Putamen (tissue), 1 donor: Measurements from ENCODE around the gene ARHGEF4.
"Not testable (repeated sequence)": the region's sequence is repeated elsewhere in the genome, so short reads cannot be mapped to it uniquely, and the experiment has no call there.

ENCODE experiments used
- DNase-seq: peaks from one replicate; pipeline ENCODE4 v3.0.0-alpha.2; 2016; ENCODE audit warnings: low spot score

Gene ARHGEF4

DNA sequence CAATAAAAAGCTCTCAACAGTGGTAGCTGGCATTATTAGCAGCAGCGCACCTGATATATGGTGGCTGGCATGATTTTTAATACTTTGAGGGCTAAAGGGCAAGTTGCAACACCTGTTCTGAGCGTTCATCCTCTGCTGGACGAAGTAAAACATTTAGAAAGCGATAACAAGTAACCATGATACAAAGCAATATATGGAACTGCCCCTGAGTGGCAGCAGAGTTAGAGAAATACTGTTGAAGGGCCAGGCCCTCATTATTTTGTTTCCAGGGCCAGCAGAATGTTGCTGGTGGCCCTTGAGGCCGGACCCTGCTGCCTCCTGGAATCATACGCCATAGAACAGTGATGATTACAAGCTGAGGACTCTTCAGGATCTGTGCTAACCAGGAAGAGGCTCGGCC is 47.8 kb downstream of the ARHGEF4 start:
- no peak for DNase-seq

DNA sequence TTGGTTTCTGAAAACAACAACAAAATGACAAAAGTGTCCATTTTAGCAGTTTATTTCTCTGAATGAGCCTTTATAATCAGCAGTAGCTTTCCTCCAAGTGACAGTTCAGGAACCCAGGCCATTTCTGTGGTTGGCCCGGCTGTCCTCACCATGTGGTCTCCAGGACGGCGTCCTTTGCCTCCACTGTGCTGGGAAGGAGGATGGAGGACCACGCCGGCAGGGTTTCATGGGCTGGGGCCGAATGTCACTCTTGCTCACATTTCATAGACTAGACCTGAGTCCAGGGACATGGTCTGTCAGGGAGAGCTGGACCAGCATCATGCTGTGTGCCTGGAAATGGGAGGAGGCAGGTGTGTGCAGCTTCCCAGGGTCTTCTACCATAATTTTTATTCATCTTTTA is 50.9 kb downstream of the ARHGEF4 start:
- no peak for DNase-seq

DNA sequence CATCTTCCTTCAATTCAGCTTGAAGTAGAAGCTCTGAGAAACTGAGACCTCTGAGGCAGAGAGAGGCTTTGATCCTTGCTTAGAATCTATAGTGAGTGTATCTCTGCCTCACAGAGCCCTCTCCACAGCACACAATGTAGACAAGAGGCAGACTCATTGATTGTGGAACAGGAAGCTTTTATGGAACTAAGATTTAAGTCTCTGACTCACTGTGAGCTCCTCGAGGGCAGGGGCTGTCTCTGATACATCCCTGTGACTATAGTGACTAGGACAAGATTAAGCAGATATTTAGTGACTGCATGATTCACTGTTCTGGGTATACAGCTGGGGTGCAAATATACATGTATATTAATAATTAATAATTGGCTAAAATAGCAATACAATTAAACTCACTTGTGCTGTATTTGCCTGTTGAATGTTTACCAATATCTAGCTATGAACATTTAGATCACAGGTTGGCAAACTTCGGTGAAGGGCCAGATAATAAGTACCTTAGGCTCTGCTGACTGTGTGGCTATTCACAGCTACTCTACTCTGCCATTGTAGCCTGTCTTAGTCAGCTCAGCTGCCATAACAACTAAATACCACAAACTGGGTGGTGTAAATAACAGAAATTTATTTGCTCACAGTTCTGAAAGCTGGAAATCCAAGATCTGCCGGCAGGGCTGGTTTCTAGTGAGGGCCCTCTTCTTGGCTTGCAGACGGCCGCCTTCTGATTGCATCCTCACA is 54.4 kb downstream of the ARHGEF4 start:
- no peak for DNase-seq

DNA sequence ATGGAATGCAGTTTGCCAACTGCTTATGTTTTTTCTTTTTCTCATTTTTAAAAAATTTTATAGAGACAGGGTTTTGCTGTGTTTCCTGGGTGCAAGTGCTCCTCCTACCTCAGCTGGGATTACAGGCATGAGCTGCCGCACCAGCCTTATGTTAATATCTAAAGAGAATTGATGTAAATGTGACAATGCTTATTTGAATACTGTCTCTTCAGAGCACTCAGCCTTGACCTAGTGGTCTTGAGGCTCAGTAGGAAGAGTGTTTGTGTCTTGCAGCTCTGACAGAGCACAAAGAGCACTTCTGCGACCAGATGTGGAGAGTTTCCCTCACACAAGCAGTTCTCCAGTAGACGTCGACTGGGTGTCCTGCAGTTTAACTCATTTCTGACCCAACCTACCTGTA is 55.3 kb downstream of the ARHGEF4 start:
- DNase-seq, result no peak

DNA sequence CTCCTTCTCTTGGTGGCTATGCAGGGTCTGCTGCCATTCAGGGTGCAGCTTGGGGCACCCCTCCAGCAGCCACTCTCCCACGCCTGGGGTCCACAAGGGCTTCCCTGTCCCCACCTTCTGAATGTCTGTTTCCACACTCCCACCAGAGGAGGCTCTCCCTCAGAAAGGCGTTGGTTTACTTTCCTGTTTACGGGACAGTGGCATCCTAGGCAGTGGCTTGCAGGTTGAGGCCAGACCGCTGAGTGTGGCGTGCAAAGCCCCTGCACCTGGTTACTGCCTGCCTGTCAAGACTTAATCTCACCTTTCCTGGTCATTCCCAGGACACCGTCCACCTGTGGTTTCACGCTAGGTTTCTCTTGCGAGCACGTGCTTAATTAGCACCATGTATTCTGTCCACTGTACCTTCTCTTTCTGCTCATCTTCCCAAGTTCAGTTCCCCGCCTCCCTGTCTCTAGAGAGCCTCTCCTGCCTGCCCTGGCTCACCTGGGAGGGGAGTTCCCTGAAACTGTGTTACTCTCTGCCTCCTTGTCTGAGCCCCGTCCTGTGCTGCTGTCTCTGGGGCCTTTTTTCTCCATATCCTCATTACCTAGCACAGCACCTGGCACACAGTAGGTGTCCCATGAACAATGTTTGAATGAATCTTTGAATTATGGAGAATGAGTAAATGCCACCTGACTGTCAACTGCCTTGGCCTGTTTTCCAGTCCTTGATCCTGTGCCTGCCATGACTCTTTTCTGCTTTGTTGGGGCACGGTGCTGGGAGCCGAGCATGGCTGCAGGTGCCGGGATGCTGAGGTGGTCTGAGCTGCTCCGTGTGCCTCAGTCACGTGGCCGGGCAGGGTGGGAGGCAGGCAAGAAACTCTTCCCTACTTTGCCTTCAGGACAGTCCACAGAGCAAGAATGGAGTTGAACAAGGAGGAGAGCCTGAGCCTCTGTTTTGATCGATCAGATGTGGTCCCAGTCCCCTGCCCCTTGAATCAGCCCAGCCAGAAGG is 56.4 kb downstream of the ARHGEF4 start:
- DNase-seq, result no peak

DNA sequence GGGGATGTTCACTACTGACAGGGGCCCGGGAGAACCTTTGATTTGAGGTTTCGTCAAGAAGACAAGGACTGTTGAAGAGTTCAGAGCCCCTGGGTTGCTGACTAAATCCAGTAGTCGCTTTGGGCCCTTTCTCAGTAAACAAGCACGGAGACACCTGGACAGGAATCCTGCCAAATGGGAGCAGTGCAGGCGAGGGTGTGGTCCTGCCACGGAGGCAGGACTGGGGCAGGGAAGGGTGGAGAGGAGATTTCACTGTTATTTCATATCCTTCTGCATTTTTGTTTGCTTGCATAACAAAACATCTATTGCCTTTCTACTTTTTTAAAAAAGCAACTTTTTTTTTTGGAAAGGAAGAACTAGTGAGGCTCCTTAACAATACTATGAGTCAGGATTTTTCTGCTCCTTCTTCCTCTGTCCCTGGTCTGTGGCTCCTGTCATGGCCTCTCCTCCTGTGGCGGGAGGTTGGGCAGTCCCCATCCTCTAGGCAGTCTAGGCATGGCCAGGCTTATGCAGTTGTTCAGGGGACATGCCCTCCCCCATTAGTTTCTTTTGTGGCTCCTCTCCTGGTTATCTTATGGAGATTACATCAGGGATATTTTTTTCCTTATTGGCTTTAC is 57.7 kb downstream of the ARHGEF4 start:
- no peak for DNase-seq

DNA sequence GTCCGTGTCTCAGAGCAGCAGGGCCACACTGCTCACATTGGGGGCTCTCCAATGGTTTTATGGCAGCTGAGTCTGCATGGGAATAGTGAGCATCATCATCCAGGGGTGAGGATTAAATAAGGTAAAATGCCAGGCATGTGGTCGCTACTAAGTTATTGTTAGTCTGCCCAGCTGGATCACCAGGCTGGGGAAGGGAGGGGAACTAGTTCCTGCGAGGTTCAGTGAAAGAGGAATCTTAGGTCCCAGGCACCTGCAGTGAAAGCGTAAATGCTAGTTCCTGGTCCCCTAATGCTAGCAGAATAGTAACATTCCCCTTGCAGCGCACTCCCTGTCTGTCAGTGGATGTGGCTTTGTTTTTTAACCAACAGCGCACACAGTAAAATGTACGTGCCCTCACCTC is 60.1 kb downstream of the ARHGEF4 start:
- no peak for DNase-seq

DNA sequence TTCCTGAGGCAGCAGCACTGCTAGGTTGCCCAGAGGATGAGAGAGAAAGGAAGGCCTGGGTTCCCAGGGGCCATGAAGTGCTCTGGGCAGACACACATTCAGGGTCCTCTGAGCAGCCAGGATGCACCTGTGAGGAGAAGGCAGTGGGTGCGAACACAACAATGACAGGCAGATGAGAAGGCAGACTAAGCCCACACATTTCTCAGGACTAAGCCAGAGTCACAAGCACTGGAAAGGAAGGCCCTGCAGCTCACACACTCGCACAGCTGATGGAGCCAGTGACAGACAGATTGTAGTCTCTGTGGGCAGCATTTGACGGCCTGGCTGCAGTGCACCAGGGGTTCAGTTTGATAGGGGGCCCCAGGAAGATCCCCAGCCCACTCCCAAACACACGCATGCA is 61.8 kb downstream of the ARHGEF4 start:
- no peak for DNase-seq

DNA sequence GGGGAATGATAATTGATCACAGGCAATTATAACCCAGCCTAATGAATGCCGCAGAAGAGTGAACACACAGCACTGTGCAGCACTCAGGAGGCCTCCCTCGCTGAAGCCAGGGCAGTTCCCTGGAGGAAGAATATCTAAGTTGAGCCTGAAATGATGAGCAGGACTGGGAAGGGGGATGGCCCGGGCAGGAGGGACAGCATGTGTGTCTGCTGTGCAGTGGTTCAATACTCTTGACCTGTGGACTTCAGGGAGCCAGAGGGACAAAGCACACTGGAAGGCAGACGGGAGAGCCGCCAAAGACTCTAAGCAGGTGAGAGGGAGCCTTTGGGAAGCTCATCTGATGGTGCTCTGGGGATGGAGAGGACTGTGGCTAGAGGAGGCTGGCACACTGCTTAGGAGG is 62.6 kb downstream of the ARHGEF4 start:
- DNase-seq, result no peak

DNA sequence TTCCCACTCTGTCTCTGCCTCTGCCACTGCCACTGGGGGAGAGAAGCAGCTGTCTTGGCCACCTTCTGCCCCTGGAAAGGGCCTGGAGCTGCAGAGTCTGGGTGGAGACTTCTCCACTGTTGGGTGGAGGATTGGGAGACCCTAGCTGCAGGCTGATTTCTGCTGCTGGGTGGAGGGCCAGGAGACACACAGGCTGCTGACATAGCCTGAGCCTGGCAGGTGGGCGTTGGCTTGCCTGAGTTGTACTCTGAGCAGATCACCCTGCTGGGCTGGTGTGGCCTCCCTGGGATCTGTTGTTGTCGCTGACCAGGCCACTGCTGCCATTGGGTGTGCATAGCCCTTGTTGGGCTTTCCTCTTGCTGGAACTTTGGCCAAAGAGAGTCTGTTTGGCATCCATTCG is 64.3 kb downstream of the ARHGEF4 start:
- no peak for DNase-seq

DNA sequence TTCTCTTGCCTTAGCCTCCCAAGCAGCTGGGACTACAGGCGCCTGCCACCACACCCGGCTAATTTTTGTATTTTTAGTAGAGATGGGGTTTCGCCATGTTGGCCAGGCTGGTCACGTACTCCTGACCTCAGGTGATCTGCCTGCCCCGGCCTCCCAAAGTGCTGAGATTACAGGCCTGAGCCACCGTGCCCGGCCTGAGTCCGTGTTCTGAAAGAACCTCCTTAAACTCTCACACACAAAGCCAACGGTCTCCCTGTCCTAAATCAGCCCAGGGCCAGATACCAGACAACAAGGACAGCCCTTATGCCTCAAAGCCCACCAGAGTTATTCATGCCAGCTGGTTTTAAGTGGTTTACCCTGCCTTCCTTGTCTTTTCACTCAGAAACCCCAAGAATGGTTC is 64.9 kb downstream of the ARHGEF4 start:
- DNase-seq, result not testable (repeated sequence)

DNA sequence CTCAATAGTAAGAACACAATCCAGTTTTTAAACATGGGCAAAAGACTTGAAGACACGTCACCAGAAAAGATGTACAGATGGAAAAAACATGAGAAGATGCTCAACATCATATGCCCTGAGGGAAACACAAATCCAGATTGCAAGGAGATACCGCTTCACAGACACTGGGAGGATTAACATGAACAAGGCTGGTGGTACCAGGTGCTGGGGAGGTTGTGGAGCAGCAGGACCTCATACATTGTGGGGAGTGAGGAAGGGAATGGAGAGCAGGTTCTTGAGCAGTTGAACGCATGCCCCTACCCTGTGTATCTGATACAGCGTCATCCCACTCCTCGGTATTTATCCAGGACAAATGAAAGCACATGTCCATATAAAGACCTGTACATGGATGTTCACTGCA is 72.1 kb downstream of the ARHGEF4 start:
- DNase-seq, result no peak

DNA sequence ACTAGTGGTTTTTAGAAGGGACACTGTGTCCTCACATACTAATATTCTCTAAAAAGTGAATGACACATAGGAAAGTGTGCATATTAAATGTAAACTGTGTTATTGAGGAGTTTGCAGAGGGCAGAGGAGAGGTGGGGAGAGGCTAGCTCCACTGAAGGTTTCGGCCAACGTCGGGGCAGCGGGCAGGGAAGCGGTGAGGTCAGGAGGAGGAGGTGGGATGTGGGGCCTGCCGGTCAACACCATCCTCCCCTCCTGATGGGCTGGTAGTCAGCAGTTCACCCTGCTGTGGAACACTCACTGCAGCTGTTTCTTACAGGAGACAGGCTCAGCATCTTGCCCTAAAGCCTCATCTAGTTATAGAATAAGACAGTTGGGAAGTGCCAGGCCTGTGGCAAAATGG is 74.2 kb downstream of the ARHGEF4 start:
- no peak for DNase-seq

DNA sequence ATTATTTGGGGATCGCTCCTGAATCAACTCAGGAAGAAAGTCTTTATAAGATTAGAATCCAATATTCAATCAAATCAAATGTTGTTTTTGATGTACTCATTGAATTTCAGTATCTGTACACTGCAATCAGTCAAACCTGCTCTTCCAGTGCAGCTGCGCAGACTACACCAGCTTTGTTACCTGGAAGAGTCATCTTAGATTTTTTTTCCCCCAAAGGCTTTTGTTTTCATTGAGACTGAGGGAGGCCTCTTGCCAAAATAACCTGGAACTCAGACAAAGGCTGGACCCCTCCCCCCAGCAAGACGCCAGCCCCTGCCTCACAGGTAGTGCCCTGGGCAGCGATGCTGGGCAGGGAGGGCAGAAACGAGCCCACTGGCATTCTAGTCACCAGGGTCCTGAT is 74.8 kb downstream of the ARHGEF4 start:
- no peak for DNase-seq

DNA sequence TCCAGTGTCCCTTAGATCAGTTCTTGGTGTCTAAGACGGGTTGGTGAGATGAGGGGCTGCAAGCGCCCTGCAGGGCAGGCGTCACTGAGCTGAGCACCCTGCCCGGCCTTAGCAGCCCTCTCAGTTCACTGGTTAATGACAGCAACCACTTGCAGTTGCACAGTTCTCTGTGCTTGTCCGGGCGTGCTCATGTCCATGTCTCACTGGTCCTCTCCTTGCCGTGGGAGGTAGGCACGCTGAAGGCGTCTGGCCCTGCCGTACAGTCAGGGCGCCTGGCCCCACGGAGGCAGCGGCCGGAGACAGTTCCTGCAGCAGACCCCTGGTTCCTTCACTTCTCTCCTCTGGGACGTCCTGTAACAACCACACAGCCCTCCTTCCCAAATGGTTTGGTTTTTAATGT is 75.3 kb downstream of the ARHGEF4 start:
- no peak for DNase-seq

DNA sequence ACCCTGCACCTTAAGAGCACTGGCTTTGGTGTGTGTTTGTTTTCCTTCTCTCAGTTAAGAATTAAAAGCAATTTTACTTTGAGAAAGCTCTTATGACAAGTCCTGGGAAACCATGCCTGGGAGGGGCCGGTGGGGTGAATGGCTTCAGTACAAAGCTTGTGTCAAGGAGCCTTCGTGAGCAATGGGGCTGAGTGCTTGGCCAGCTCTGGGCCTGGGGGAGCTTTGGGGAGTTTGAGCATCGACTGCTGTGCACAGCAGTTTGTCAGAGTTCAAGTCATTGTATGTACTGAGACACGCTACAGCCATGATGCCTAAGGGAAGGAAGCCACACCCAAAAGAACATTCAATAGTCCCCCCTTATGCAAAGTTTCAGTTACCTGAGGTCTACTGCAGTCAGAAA is 75.8 kb downstream of the ARHGEF4 start:
- DNase-seq, result no peak

DNA sequence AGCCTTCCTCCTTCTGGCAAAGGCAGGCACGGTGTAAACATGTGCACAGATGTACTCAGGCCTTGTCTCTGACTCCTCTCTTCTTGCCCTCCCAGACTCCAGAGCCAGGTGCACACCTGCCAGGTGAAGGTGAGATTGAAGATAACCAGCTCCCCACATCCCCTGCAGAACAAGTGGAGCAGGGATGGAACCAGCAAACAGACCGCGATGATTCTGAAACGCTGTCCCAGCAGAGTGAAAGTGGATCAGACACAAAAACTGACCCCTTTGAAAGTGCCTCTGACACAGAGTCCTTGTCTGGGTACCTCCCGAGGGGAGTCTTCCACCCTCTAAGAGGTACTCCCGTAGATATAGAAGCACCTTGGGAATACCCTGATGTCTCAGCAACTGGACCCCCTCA is 77.2 kb downstream of the ARHGEF4 start:
- DNase-seq, result no peak

DNA sequence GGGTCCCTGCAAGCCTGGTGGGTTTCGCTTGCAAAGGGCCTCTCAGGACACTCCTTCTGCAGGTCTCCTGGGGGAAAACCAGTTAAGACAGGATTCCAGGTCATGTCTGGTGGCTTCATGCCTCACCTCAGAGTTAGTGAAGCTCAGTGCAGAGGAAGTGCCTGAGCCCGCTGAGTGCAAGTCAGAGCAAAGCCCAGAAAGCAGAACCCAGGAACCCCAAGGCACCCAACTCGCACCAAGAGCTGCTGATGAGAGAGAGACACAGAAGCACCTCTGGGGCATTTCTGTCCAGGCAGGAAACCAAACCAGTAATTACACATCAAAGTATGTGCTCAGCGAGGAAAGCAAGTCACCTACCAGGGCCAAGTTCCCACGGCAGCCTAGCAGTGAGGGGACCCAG is 78.4 kb downstream of the ARHGEF4 start:
- no peak for DNase-seq

DNA sequence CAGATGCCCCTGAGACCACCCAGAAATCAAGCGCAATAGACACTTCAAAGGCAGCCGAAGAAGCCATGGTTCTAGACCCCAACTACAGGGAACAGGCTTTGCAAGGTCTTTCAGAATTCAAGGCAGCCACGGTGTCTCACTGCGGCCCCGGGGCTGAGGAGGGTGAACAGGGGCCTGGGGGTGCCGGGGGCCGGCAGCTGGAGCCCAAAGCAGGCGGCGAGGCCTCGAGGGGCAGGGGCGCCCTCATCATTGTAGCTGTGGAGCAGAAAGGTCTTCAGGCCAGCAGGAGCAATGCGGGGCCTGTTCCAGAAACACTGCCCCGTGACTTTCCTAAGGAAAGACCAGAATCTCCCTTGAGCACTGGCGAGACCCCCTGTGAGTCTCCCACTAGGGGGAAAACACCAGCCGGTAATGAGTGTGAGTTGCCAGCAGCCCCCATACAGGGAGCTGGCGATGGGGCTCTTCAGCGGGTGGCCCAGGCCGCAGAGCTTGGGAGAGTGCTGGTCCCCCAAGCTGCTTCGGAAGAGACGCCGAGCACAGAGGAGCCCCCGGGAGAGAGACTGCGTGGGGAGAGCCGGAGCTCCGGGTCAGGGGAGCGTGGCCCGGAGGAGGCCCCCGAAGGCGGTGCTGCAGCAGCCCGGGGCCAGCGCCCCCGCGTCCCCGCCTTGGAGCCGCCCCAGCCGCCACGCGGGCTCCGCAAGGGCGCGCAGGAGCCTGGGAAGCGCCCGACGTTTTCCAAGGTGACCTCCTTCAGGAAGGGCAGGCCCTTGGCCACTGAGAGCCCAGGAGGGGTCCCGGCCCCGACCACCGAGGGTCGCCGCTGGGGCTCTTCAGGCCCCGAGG is 79.1 kb downstream of the ARHGEF4 start:
- no peak for DNase-seq

DNA sequence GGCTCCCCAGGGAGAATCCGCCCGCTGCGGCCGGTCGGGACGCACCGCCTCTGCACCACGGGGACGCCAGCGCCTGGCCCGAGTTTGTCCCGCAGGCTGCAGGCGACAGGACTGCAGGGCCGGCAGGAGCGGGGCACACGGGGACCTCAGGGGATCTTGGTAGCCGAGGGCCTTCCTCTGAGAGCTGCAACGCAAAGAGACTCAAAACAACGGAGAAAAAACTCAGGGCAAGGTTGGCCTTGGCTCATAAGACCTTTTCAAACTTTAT is 79.7 kb downstream of the ARHGEF4 start:
- DNase-seq, result no peak

DNA sequence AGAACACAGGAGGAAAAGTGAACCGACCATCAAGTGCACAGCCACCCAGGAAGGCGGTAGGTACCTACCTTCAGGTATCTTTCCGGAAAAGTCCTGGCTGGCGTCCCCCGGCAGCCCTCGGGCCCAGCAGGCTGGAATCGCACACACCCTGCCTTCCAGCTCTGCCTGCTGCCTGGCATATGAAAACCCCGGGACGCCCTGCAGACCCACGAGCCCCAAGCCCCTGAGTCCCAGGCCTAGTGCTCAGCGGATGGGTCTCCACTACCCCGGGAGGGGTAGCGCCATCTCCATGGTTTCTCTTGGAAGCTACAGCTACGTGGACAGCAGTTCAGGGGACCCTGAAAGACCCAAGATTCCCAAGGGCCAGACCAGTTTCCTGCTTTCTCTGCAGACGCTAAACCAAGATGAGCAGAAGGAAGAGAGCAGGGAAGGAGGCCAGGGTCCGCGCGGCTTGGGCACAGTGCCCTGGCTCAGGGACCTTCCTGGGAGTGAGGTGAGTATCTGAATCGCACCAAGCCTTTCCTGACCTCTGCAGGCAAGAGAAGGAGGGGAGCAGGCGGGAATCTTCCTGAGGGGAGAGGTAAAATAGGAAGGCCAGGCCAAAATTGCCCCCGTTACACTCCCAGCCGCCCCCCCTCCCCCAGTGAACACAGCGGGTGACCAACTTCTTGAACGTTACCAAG is 80.4 kb downstream of the ARHGEF4 start:
- DNase-seq, result no peak

DNA sequence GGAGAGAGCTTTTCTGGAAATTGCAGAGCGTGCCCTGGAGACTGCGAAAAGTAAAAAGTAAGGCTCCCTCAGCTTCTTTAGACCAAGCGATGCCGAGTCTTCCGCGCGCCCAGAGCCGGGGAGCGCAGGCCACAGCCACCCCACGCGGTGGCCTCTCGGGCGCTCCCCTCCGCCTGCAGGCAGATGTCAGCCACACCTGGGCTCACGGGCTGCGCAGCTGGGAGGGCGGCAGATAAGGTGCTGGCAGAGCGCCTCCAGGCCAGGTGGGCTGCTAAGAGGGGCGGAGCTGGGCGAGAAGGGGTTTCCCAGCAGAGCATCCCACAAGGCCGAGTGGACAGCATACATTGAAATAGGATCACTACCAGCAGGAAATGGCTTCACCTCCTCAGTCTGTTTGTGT is 81.7 kb downstream of the ARHGEF4 start:
- no peak for DNase-seq
